GM19193 (cell line): Measurements from ENCODE around the gene TOMM20.

ENCODE experiments used
- POLR2A ChIP-seq: IDR thresholded peaks from 4 replicates; pipeline ENCODE4 v1.6.1; 2011; ENCODE audit not compliant: insufficient read depth, insufficient read length; ENCODE audit errors: extremely low read depth

The TOMM20 gene

DNA sequence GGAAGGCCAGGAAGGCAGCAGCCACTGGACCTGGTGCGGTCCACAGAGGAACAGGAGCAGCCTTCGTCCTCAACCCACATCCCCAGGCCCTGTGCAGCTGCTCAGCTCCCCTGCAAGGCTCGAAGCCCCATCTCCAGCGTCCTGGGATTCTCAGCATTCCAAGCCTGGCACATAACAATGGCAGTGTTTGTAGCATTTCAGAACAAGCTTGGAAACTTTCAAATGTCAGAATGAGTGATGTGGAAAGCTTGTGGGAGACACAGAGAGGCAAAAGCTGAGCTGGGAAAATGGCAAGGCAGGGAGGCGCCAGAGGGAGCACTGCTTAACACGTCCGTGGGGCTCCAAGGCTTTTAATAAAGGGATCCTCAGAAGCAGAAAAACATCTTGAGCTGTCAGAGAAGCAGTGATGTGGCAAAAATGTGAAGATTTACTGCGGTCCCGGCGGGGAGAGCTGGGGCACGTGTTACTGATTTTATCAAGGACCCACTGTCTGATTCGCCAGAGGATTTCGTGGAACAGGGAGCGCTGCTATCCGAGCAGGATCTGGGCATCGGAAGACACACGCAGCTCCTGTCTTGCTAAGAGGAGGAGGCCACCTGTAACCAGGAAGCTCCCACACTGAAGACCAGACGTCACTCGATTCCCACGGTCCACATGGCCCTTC is 38.1 kb downstream of the TOMM20 start:
- no peak for TF ChIP-seq POLR2A

DNA sequence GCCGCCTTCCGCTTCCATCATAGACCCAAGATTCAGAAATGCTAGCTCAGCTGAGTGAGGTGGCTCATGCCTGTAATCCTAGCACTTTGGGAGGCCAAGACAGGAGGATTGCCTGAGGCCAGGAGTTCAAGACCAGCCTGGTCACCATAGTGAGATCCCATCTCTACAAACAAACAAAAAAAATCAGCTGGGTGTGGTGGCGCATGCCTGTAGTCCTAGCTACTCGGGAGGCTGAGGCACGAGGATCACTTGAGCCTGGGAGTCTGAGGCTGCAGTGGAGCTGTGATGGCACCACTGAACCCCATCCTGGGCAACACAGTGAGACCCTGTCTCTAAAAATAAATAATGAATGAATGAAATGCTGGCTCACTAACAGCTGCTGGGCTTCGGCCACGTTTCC is 39.7 kb downstream of the TOMM20 start:
- no peak for TF ChIP-seq POLR2A

DNA sequence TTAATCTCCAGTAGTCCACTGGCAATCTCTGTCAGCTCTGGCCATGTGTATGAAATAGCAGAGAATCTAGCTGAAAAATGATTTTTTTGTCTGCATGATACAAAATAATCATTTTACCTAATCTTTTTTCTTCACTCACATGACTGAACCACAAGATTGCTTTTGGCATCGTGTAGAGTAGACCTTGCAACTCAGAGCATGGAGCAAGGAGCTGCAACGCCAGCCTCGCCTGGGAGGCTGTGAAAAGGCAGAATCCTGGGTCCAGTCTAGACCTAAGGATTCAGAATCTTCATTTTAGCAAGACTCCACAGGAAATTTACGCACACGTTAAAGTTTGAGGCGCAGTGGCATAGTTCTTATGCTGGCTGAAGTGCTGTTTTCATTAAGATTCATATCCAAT is 40.2 kb downstream of the TOMM20 start:
- no peak for TF ChIP-seq POLR2A

DNA sequence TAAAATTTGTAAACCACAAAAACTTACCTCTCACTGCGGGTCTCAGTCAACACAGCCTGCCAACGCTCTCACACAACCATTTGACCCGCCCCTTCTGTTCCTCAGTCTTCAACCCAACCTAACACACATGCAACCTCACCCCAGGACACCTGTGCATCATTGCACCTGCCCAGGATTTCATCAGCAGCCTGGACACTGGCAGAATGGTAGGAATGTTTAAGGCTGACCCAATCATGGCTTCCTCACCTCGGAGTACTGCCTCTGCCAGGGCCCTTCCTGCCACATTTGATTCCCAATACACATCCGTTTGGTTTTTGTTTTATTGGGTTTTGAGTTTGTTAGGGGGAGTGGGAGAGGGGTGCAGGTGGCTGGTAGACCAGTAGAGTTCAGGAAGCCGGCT is 40.7 kb downstream of the TOMM20 start:
- TF ChIP-seq POLR2A, result no peak

DNA sequence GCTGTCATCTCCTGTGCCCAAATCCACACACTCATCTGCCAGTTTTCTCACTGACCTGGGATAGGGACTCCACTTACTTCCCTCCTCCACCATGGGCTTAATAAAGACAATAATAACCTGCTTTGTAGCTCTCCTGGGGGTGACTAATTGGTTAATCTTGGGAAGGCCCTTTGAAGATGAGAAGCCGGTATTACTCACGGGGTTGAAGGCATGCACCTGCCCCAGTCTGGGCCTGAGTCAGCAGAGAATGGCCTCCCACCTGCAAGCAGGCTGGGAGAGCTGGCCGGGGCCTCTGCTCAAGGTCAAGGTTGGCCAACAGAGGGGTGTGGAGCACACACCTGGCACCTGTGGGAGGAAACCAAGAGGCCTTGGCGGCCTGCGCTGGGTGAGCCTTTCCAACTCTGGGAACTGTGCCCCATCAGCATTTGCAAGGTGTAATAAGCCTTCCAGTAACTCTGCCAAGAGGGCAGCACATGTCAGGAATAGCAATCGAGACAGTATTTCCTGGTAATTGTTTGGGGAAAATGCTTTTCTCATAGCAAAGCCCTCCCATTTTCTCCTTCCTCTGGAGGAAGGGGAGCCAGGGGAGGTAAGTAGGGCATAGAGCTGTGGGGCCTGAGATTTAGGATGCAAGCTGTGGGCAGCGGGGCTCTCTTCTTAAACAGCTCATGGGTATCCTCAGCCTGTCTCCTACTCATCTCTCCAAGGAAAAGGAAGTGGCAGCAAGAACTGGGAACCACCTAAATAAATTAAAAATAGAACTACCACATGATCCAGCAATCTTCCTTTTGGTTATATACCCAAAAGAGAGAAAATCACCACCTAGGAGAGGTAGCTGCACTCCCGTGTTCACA is 49.0 kb downstream of the TOMM20 start:
- no peak for TF ChIP-seq POLR2A

DNA sequence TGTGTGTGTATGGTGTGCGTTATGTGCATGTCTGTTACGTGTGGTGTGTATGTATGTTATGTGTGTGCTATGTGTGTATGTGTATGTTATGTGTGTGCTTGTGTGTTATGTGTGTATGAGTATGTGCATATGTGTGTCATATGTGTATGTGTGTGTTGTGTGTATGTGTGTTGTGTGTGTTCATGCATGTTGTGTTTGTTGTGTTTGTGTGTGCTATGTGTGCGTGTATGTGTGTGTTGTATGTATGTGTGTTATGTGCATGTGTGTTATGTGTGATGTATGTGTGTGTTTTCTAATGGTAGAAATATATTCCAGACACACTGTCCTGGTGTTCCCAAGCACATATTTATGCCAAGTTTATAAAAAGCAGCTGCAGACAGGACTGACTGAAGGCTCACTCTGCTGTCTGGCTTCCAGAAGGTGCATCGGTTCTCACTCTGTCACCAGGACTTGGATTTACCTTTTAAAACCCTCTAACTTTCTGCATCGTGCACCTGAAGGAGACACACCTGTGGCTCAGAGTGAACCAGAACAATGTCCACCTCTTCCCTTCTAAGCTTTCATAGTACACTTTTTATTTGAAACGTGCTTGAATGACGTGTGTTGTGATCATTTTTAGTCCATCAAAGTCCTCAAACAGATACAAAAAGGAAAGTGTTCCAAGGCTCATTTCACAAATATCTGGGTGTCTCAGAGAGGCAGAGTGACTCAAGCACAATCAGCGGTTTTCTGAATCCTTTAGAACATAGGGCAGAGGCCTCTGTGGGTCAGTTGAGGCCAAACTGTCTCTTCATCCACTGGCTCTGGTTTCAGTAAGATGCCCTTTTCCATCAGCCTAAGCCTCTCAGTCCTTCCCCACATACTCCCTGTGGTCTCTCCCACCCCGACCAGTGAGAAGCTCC is 49.9 kb downstream of the TOMM20 start:
- no peak for TF ChIP-seq POLR2A

DNA sequence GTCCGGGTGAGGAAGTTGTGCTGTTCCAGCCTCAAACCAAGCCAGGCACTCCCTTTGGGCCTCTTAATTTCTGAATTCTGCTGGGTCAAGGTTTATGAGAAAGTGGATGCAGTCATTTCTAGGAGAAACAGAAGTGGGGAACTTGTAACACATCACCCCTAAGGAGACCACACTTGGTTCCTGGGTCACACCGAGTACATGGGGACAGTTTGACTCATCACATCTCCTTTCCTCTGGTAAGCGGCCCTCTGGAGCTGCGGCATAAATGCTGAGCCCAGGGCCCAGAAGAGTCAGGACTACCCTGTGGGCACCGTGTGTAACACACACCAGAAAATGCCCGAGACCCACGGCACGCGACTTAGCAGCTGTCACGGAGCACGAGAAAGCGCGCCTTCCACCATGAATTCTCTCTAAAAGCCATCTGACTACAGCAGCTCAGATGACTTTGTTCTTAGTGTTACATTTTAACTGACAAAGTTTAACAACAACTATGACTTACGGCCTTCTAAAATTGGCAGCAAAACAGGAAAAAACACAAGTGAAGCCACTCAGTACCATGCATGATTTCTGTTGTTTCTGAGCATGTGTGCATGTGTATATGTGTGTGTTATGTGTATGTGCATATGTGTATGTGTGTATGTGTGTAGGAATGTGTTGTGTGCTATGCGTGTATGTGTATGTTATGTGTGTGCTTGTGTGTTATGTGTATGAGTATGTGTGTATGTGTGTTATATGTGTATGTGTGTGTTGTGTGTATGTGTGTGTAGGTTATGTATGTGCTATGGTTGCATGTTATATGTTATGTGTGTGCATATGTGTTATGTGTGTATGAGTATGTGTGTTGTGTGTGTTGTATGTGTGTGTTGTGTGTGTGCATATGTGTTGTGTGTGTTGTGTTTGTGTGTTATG is 50.8 kb downstream of the TOMM20 start:
- TF ChIP-seq POLR2A, result peak; percentile 47

DNA sequence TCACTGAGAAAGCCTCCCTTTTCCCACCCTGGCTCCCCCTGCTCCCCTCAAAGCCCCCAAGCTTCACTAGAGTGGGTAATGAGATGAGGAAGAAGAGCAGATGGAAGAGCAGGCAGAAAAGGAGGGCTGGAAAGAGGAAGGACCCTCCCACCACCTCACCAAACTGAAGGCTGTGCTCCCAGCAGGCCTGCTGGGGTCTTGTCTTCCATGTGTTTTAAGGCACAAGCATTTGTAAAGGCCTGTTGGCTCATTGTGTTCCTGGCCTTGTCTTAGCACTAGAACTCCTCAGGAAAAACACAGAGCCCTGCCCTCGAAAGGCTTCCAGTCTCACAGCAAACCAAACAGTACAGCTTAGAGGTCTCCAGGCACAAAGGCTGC is 51.5 kb downstream of the TOMM20 start:
- no peak for TF ChIP-seq POLR2A

DNA sequence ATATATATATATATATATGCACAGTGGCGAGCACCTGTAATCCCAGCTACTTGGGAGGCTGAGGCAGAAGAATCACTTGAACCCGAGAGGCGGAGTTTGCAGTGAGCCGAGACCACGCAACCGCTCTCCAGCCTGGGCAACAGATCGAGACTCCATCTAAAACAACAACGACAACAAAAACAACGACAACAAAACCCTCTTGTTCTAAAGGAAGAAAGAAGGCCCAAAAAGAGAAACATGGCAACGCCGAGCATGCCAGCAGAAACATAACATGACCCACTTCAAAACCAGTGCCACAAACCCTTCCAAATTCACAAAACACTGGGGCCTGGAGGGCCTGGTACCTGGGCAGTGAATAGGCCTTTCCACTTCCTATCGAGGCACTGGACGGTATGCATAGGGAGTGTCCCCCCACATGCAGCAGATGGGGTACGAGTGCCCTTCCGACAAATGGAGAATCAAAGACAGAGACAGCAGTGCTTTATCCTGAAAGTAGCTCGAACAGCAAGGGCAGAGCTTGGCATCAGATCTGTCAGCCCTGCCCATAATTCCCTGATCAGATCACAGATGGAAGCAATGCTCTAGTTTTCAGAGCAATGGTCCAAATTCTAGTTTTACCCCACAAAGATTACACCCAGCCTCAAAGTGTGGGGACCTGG is 52.0 kb downstream of the TOMM20 start:
- TF ChIP-seq POLR2A, result no peak

DNA sequence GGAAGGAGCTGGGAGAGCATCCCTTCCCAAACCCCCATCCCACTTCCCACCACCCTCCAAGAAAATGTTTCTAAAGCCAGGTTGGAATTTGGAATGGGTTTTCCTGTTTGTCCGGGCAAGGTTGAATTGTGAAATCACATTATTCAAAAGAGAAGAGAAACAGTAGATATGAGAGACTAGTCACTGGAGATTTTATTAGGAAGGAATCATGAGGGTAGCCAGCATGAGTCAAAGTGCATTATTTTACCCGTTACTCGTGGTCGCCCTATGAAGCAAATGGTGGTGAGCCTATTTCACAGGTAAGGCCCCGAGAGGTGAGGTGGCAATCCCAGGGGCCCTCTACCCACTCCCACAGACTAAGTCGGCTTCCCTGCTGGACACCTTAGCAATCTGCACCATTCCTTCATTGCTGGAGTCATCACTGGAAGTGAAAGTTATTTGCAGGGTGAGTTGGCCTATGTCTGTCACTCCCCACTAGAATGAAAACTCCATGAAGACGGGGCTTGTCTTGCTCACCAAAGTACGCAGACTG is 52.8 kb downstream of the TOMM20 start:
- TF ChIP-seq POLR2A, result no peak

DNA sequence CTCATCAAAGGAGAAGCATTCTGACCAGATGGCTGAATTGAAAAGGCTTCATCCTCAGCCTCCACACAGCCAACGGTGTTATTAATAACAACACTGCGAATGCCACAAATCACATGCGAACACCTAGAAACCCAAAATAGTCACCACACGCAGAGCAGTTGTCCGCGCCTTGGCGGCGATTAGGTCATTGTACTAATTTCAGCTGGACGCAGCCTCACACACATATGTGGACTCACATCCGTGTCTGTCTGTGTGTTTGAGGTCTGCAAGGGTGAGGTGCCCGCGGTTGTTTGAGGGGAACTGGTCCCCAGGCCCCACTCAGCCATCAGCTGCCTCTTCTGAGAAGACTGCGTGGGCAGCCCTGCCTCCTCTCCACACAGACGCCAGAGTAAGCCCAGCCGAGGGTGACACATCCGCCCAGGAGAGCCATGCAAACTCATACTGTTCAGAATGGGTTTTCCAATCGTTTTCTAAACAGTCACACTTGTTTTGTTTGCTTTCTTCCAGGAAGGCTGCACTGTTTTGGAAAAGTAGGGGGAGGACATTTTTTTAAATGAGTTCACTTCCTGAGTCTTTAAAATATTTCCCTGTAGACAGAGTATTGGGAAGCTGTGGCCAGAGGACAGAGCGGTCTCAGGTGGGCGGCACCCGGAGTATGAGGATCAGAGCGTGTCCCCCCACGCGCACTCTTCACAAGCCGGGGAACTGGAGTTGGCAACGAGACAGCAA is 53.4 kb downstream of the TOMM20 start:
- TF ChIP-seq POLR2A, result peak; percentile 62

DNA sequence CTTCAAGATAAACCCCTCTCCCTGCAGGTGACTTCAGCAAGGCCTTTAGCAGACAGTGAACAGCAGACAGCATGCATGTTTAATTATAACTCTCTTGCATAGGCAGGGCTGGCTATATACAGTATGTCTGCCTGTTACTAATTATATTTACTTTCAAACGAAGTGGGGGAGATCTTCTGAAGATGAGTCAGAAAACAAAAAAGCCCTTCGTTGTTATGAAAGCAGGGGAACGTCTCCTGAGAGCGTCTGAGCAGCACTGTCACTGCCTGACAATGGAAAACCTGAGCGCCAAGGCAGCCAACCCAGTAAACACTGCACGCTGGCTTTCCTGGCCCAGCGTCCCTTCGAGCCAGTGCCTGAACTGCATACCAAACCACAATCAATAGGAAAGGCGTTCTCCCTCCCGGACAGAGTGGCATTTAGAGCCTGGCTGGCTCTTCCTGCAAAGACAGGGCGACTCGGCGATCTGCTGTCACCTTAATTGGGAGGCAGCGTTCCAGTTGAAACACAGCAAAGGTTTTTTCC is 54.1 kb downstream of the TOMM20 start:
- no peak for TF ChIP-seq POLR2A

DNA sequence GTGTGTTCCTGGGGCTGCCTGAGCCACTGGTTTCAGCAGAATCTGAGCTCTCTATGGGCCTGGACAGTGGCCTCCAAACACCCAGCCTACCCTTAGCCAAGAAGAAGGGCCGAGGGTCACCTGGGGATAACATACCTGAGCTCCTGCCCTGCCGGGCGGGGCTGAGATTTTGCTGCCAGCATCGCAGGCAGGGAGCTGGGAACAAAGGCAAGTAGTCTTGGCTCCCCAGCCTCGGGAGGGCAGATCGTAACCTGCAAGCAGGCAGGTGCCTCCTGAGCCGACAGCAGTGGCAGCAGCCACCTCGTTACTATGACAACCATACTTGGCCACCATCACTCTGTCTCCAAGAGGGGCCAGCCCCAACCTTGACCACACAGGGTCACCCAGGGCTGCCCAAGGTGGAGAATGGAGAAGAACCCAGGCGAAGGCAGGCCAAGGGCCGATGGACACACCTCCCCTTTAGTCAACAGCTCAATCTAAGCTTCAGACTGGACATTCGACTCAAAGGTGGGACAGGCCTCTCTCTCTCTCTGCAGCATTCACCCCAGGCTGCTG is 54.6 kb downstream of the TOMM20 start:
- peak; percentile 33 for TF ChIP-seq POLR2A
